HEK293T (cell line): ENCODE results near the gene SRRT.

Experiments used
- CTCF ChIA-PET: fragments of 350-600 bp; formaldehyde crosslinking; extraction: SDS; loops from one replicate; lab custom pipeline; 2021; ENCODE audit warnings: antibody characterized with exemption, inconsistent platforms; lab: Yijun Ruan, JAX
- POLR2A ChIA-PET: fragments of 350-600 bp; formaldehyde crosslinking; extraction: SDS; loops from one replicate; lab custom pipeline; 2020; ENCODE audit warnings: antibody characterized with exemption, inconsistent platforms; lab: Yijun Ruan, JAX
- DNase-seq: peaks from one replicate; pipeline ENCODE4 v3.0.0; 2012; ENCODE audit warnings: mixed read lengths; ENCODE audit errors: extremely low spot score
- ARNT ChIP-seq: fragments of 450-650 bp; IDR thresholded peaks from 2 replicates; pipeline ENCODE4 v1.6.1; 2017; ENCODE audit warnings: mild to moderate bottlenecking
- BHLHE40 ChIP-seq: fragments of 450-650 bp; IDR thresholded peaks from 2 replicates; pipeline ENCODE4 v1.6.1; 2016; ENCODE audit warnings: mild to moderate bottlenecking, moderate library complexity, borderline replicate concordance
- CTBP1 ChIP-seq: fragments of 450-650 bp; IDR thresholded peaks from 2 replicates; pipeline ENCODE4 v1.6.1; 2016; ENCODE audit warnings: borderline replicate concordance
- ELF4 ChIP-seq: fragments of 450-650 bp; IDR thresholded peaks from 2 replicates; pipeline ENCODE4 v1.6.1; 2017; ENCODE audit warnings: antibody characterized with exemption
- FOXA1 ChIP-seq: fragments of 450-650 bp; IDR thresholded peaks from 2 replicates; pipeline ENCODE4 v1.6.1; 2016; ENCODE audit warnings: mild to moderate bottlenecking
- FOXK2 ChIP-seq: fragments of 450-650 bp; IDR thresholded peaks from 2 replicates; pipeline ENCODE4 v1.6.1; 2016; ENCODE audit warnings: mild to moderate bottlenecking
- FOXM1 ChIP-seq: fragments of 450-650 bp; IDR thresholded peaks from 2 replicates; pipeline ENCODE4 v1.6.1; 2017; ENCODE audit warnings: mild to moderate bottlenecking, borderline replicate concordance
- HDGF ChIP-seq: fragments of 450-650 bp; IDR thresholded peaks from 2 replicates; pipeline ENCODE4 v1.6.1; 2017; ENCODE audit warnings: antibody characterized with exemption, borderline replicate concordance
- L3MBTL2 ChIP-seq: fragments of 450-650 bp; conservative IDR thresholded peaks from 2 replicates; pipeline ENCODE4 v1.6.1; 2016; ENCODE audit warnings: mild to moderate bottlenecking
- LEF1 ChIP-seq: fragments of 450-650 bp; IDR thresholded peaks from 2 replicates; pipeline ENCODE4 v1.6.1; 2017; ENCODE audit warnings: mild to moderate bottlenecking, borderline replicate concordance
- NFRKB ChIP-seq: fragments of 450-650 bp; IDR thresholded peaks from 2 replicates; pipeline ENCODE4 v1.6.1; 2016; ENCODE audit warnings: mild to moderate bottlenecking, moderate library complexity
- PKNOX1 ChIP-seq: fragments of 450-650 bp; IDR thresholded peaks from 2 replicates; pipeline ENCODE4 v1.6.1; 2016
- SP1 ChIP-seq: fragments of 450-650 bp; IDR thresholded peaks from 2 replicates; pipeline ENCODE4 v1.6.1; 2017
- SUZ12 ChIP-seq: fragments of 450-650 bp; IDR thresholded peaks from 2 replicates; pipeline ENCODE4 v1.6.1; 2016; ENCODE audit warnings: mild to moderate bottlenecking
- TARDBP ChIP-seq: fragments of 450-650 bp; IDR thresholded peaks from 2 replicates; pipeline ENCODE4 v1.6.1; 2016
- ZNF384 ChIP-seq: fragments of 450-650 bp; IDR thresholded peaks from 2 replicates; pipeline ENCODE4 v1.6.1; 2016

Gene SRRT

GRCh38 chr7:100874577-100875355 lies at the start of gene SRRT:
TSS of gene SRRT (plus strand) at chr7:100875103. CDS start at chr7:100875591, 488 bp downstream.
- ChIA-PET CTCF (interaction anchor here (0.7 to 1.1 kb wide), 2 partner anchors 170 to 185 kb away, joined by 3 read pairs; no protein-coding TSS in a partner anchor), POLR2A (interaction anchor here (0.5 to 6.2 kb wide), 27 partner anchors 8 to 1460 kb away, joined by 3 to 158 read pairs (median 4); partner anchors contain the start of genes ACHE, EPHB4, MOSPD3 and PLOD3)
- TF ChIP-seq SP1, result no peak
- peak; percentile 84 for TF ChIP-seq L3MBTL2
- peak; percentile 46; the same call in 1 of the 2 replicates for TF ChIP-seq FOXM1
- no peak for TF ChIP-seq ARNT
- TF ChIP-seq FOXA1, result no peak
- TF ChIP-seq ZNF384, result no peak
- no peak for TF ChIP-seq SUZ12
- TF ChIP-seq LEF1, result no peak
- no peak for TF ChIP-seq FOXK2
- TF ChIP-seq BHLHE40, result no peak
- TF ChIP-seq NFRKB, result peak; percentile 63
- peak; percentile 46 for TF ChIP-seq ELF4
- TF ChIP-seq CTBP1, result no peak
- TF ChIP-seq TARDBP, result no peak
- no peak for TF ChIP-seq HDGF
- TF ChIP-seq PKNOX1, result no peak
- peak; percentile 97 for DNase-seq

- no peak for DNase-seq
- no peak for TF ChIP-seq TARDBP
- TF ChIP-seq BHLHE40, result no peak
- no peak for TF ChIP-seq FOXK2
- TF ChIP-seq HDGF, result no peak
- TF ChIP-seq SUZ12, result no peak
- ChIA-PET POLR2A (interaction anchor here (0.6 to 1.2 kb wide), 2 partner anchors 27 to 119 kb away, joined by 3 to 7 read pairs; partner anchors contain the start of genes POP7 and SLC12A9), CTCF (interaction anchor here (0.5 to 1.2 kb wide), 2 partner anchors 120 to 216 kb away, joined by 3 read pairs; partner anchors contain the start of gene POP7)
These were observed 49.7 kb upstream of the SRRT start for GRCh38 chr7:100825215-100825671.

- POLR2A ChIA-PET, result interaction anchor here (0.6 to 2.5 kb wide), 3 partner anchors 11 to 120 kb away, joined by 3 to 21 read pairs (median 7); partner anchors contain the start of genes POP7 and SLC12A9
- CTCF ChIA-PET, result interaction anchor here (0.5 to 1.2 kb wide), 2 partner anchors 120 to 217 kb away, joined by 3 read pairs; partner anchors contain the start of gene POP7
- no peak for DNase-seq
- TF ChIP-seq ARNT, result no peak
- no peak for TF ChIP-seq SUZ12
- no peak for TF ChIP-seq CTBP1
- no peak for TF ChIP-seq HDGF
- no peak for TF ChIP-seq PKNOX1
- TF ChIP-seq L3MBTL2, result no peak
- no peak for TF ChIP-seq FOXK2
- TF ChIP-seq LEF1, result no peak
- TF ChIP-seq ZNF384, result no peak
- TF ChIP-seq BHLHE40, result no peak
- TF ChIP-seq TARDBP, result no peak
- TF ChIP-seq FOXA1, result no peak
- no peak for TF ChIP-seq NFRKB
- no peak for TF ChIP-seq FOXM1
- no peak for TF ChIP-seq SP1
These were observed 49.0 kb upstream of the SRRT start for GRCh38 chr7:100825751-100826513.

GRCh38 chr7:100826514-100827329 lies 48.2 kb upstream of the SRRT start:
- no peak for DNase-seq
- CTCF ChIA-PET, result interaction anchor here (0.6 to 1.2 kb wide), 3 partner anchors 16 to 121 kb away, joined by 3 read pairs; partner anchors contain the start of gene POP7

More at GRCh38 chr7:100826514-100827329, 48.2 kb upstream of the SRRT start:
- TF ChIP-seq CTBP1 (no peak), SP1 (no peak), SUZ12 (no peak), NFRKB (no peak), ARNT (no peak), LEF1 (no peak), PKNOX1 (no peak), FOXM1 (0 out of 2 replicates have a peak, but pooled peaks have one; percentile 36)
- POLR2A ChIA-PET, result interaction anchor here (0.5 to 3.2 kb wide), 14 partner anchors 10 to 121 kb away, joined by 3 to 27 read pairs (median 6); partner anchors contain the start of genes POP7, SLC12A9, SRRT and TRIP6
